Activated CD4-positive, alpha-beta T cell treated with anti-CD3 and anti-CD28 coated beads, Interleukin-2, amount 10 ng/mL, durations not matched to agents 7 days and 5 days (primary cell): ENCODE data around the gene DLX3. TPM values are rescaled to one million over a fixed set of nuclear protein-coding genes. Genes with fewer than 3 reads are reported as not detected.

Experiments
- CTCF ChIA-PET: fragments of 350-600 bp; sonication (Branson Sonifier 250); formaldehyde crosslinking; loops from one replicate; lab custom pipeline; 2021; ENCODE audit warnings: antibody characterized with exemption; lab: Charles Lee
- POLR2A ChIA-PET: fragments of 350-600 bp; sonication (Branson Sonifier 250); formaldehyde crosslinking; loops from one replicate; lab custom pipeline; 2021; ENCODE audit warnings: antibody characterized with exemption; lab: Charles Lee
- DNase-seq: peaks from one replicate; pipeline ENCODE4 v3.0.0-alpha.2; 2020
- H3K27ac Mint-ChIP-seq: one replicate; pipeline ENCODE4 v1.8.0; 2021; ENCODE audit warnings: mild to moderate bottlenecking, moderate library complexity, mixed read lengths
- H3K27me3 Mint-ChIP-seq: one replicate; pipeline ENCODE4 v1.8.0; 2021; ENCODE audit warnings: mixed read lengths
- H3K36me3 Mint-ChIP-seq: one replicate; pipeline ENCODE4 v1.8.0; 2021; ENCODE audit warnings: low read depth, mixed read lengths
- H3K4me1 Mint-ChIP-seq: one replicate; pipeline ENCODE4 v1.8.0; 2021; ENCODE audit warnings: mixed read lengths
- H3K4me3 Mint-ChIP-seq: one replicate; pipeline ENCODE4 v1.8.0; 2021; ENCODE audit warnings: mild to moderate bottlenecking, moderate library complexity, mixed read lengths
- H3K9me3 Mint-ChIP-seq: one replicate; pipeline ENCODE4 v1.8.0; 2021; ENCODE audit warnings: mixed read lengths
- total RNA-seq, 2 experiments: library from RNA; stranded (reverse); gene quantifications; one replicate each; pipeline ENCODE4 v1.2.3, GENCODE V29; 2021

The DLX3 gene
- total RNA-seq, 2 experiments from 2014 or later, result not detected

- H3K27ac Mint-ChIP-seq, result no peak overlapping the region
- no peak for DNase-seq
- no peaks in the 10 kb centered on the region for H3K9me3 Mint-ChIP-seq
- no peak overlapping the region for H3K4me3 Mint-ChIP-seq
- POLR2A ChIA-PET, result no interaction called here
- peaks cover 9% of the 10 kb centered on the region for H3K27me3 Mint-ChIP-seq
- CTCF ChIA-PET, result interaction anchor here (0.7 to 3.0 kb wide), 6 partner anchors 10 to 74 kb away, joined by 3 to 10 read pairs (median 4); no protein-coding TSS in a partner anchor
- H3K4me1 Mint-ChIP-seq, result no peaks in the 10 kb centered on the region
- H3K36me3 Mint-ChIP-seq, result no peaks in the 10 kb centered on the region
Observed at GRCh38 chr17:50020841-50021599, 26.0 kb upstream of the DLX3 start.

GRCh38 chr17:50018909-50019308, 23.9 kb upstream of the DLX3 start:
- DNase-seq, result no peak
- no peak overlapping the region for H3K27ac Mint-ChIP-seq
- no peaks in the 10 kb centered on the region for H3K36me3 Mint-ChIP-seq
- POLR2A ChIA-PET, result no interaction called here
- CTCF ChIA-PET, result interaction anchor here (1.6 kb wide), 1 partner anchor 69 kb away, joined by 5 read pairs; no protein-coding TSS in a partner anchor
- peaks cover 11% of the 10 kb centered on the region for H3K27me3 Mint-ChIP-seq
- H3K4me1 Mint-ChIP-seq, result no peaks in the 10 kb centered on the region
- H3K9me3 Mint-ChIP-seq, result peaks cover 7% of the 10 kb centered on the region
- no peak overlapping the region for H3K4me3 Mint-ChIP-seq

- no peak for DNase-seq
- POLR2A ChIA-PET, result no interaction called here
- Mint-ChIP-seq H3K9me3 (peaks cover 13% of the 10 kb centered on the region), H3K4me1 (no peaks in the 10 kb centered on the region), H3K27me3 (peaks cover 18% of the 10 kb centered on the region), H3K4me3 (no peak overlapping the region), H3K36me3 (no peaks in the 10 kb centered on the region), H3K27ac (no peak overlapping the region)
- CTCF ChIA-PET, result interaction anchor here (0.7 to 1.0 kb wide), 2 partner anchors 13 to 133 kb away, joined by 3 to 4 read pairs; no protein-coding TSS in a partner anchor
Observed at GRCh38 chr17:50015146-50015545, 20.1 kb upstream of the DLX3 start.

- Mint-ChIP-seq H3K4me3 (no peak overlapping the region), H3K4me1 (no peaks in the 10 kb centered on the region), H3K36me3 (no peaks in the 10 kb centered on the region), H3K27me3 (peaks cover 21% of the 10 kb centered on the region), H3K27ac (no peak overlapping the region), H3K9me3 (peaks cover 13% of the 10 kb centered on the region)
- no peak for DNase-seq
- POLR2A ChIA-PET, result no interaction called here
- CTCF ChIA-PET, result interaction anchor here (1.0 kb wide), 1 partner anchor 13 kb away, joined by 3 read pairs; no protein-coding TSS in a partner anchor
Observed at GRCh38 chr17:50014471-50015088, 19.6 kb upstream of the DLX3 start.

- ChIA-PET CTCF (no interaction called here), POLR2A (no interaction called here)
- no peaks in the 10 kb centered on the region for H3K4me1 Mint-ChIP-seq
- DNase-seq, result no peak
- no peaks in the 10 kb centered on the region for H3K36me3 Mint-ChIP-seq
- H3K27ac Mint-ChIP-seq, result no peak overlapping the region
- peaks cover 16% of the 10 kb centered on the region for H3K9me3 Mint-ChIP-seq
- H3K4me3 Mint-ChIP-seq, result no peak overlapping the region
- peaks cover 32% of the 10 kb centered on the region for H3K27me3 Mint-ChIP-seq
Observed at GRCh38 chr17:50013079-50013478, 18.1 kb upstream of the DLX3 start.

- DNase-seq, result no peak
- Mint-ChIP-seq H3K27ac (no peak overlapping the region), H3K36me3 (no peaks in the 10 kb centered on the region), H3K4me1 (no peaks in the 10 kb centered on the region), H3K4me3 (no peak overlapping the region), H3K9me3 (peaks cover 9% of the 10 kb centered on the region), H3K27me3 (peaks cover 52% of the 10 kb centered on the region)
- ChIA-PET POLR2A (no interaction called here), CTCF (interaction anchor here (0.7 to 1.3 kb wide), 3 partner anchors 11 to 86 kb away, joined by 3 to 4 read pairs (median 3); partner anchors contain the start of gene PDK2)
Observed at GRCh38 chr17:50009282-50009681, 14.3 kb upstream of the DLX3 start.

- no peak overlapping the region for H3K27ac Mint-ChIP-seq
- H3K27me3 Mint-ChIP-seq, result peaks cover 56% of the 10 kb centered on the region
- ChIA-PET POLR2A (no interaction called here), CTCF (interaction anchor here (0.5 to 0.6 kb wide), 2 partner anchors 170 to 696 kb away, joined by 3 to 5 read pairs; no protein-coding TSS in a partner anchor)
- no peak overlapping the region for H3K4me3 Mint-ChIP-seq
- H3K9me3 Mint-ChIP-seq, result peaks cover under 1% of the 10 kb centered on the region
- no peak for DNase-seq
- H3K36me3 Mint-ChIP-seq, result no peaks in the 10 kb centered on the region
- H3K4me1 Mint-ChIP-seq, result no peaks in the 10 kb centered on the region
Observed at GRCh38 chr17:50003911-50004310, 8.9 kb upstream of the DLX3 start.

- peaks cover 5% of the 10 kb centered on the region for H3K36me3 Mint-ChIP-seq
- no peak overlapping the region for H3K4me3 Mint-ChIP-seq
- H3K4me1 Mint-ChIP-seq, result peaks cover 31% of the 10 kb centered on the region
- H3K9me3 Mint-ChIP-seq, result no peaks in the 10 kb centered on the region
- H3K27ac Mint-ChIP-seq, result peak overlapping the region; percentile 31
- ChIA-PET CTCF (interaction anchor here (0.6 to 6.3 kb wide), 29 partner anchors 12 to 954 kb away, joined by 3 to 51 read pairs (median 5); partner anchors contain the start of gene PDK2), POLR2A (no interaction called here)
- no peak for DNase-seq
- H3K27me3 Mint-ChIP-seq, result peaks cover 61% of the 10 kb centered on the region
Observed at GRCh38 chr17:49998836-49999511, 4.0 kb upstream of the DLX3 start.

GRCh38 chr17:49997773-49998703, 3.0 kb upstream of the DLX3 start:
- Mint-ChIP-seq H3K36me3 (peaks cover 5% of the 10 kb centered on the region), H3K4me3 (no peak overlapping the region), H3K9me3 (no peaks in the 10 kb centered on the region), H3K27me3 (peaks cover 64% of the 10 kb centered on the region), H3K27ac (peak overlapping the region; percentile 31), H3K4me1 (peaks cover 33% of the 10 kb centered on the region)
- ChIA-PET CTCF (interaction anchor here (0.6 to 6.3 kb wide), 45 partner anchors 10 to 953 kb away, joined by 3 to 51 read pairs (median 5); partner anchors contain the start of genes ITGA3 and PDK2), POLR2A (interaction anchor here (0.6 kb wide), 1 partner anchor 135 kb away, joined by 3 read pairs; no protein-coding TSS in a partner anchor)
- peak; percentile 92 for DNase-seq

GRCh38 chr17:49997301-49997650, 2.3 kb upstream of the DLX3 start:
- Mint-ChIP-seq H3K27me3 (peaks cover 67% of the 10 kb centered on the region), H3K36me3 (peaks cover 5% of the 10 kb centered on the region), H3K27ac (no peak overlapping the region), H3K9me3 (no peaks in the 10 kb centered on the region), H3K4me1 (peaks cover 33% of the 10 kb centered on the region), H3K4me3 (no peak overlapping the region)
- no peak for DNase-seq
- ChIA-PET CTCF (interaction anchor here (0.8 to 6.3 kb wide), 42 partner anchors 9 to 589 kb away, joined by 3 to 51 read pairs (median 5); partner anchors contain the start of genes ITGA3 and PDK2), POLR2A (interaction anchor here (0.6 kb wide), 1 partner anchor 134 kb away, joined by 3 read pairs; no protein-coding TSS in a partner anchor)

- H3K27ac Mint-ChIP-seq, result no peak overlapping the region
- H3K27me3 Mint-ChIP-seq, result peaks cover 67% of the 10 kb centered on the region
- H3K9me3 Mint-ChIP-seq, result no peaks in the 10 kb centered on the region
- peak; percentile 56 for DNase-seq
- CTCF ChIA-PET, result interaction anchor here (0.6 to 6.3 kb wide), 42 partner anchors 8 to 441 kb away, joined by 3 to 51 read pairs (median 4); partner anchors contain the start of genes ITGA3, PDK2, SLC35B1 and TAC4
- peaks cover 5% of the 10 kb centered on the region for H3K36me3 Mint-ChIP-seq
- POLR2A ChIA-PET, result no interaction called here
- H3K4me3 Mint-ChIP-seq, result peak overlapping the region; percentile 33
- H3K4me1 Mint-ChIP-seq, result peaks cover 33% of the 10 kb centered on the region
Observed at GRCh38 chr17:49996495-49997300, 1.7 kb upstream of the DLX3 start.
